ENCODE measurements around the gene MMP12.
"Not testable (repeated sequence)": the region's sequence is repeated elsewhere in the genome, so short reads cannot be mapped to it uniquely, and the experiment has no call there.

MMP12 gene

DNA sequence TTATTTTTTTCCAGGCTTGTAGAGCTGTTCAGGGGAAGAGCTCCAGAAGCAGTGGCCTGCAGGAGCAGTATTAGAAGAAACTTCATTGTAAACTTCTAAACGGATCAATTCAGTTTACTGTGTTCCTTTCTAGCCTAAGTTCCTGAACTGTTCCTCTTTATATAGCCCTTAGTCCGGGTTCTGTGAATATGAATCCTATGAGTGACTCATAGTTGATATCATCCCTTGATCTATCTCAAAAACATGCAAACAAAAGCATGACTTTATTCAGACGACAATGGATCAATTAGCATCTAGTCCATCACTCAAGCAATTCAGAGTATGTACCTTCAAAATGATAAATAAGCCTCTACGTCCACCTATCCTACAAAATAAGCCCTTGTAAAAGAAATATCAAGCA, at the start of gene MMP12:
MMP12 (minus strand) TSS at position 131 of the 400 bp plus-strand sequence; CDS start at position 86, 45 bp downstream.
- DNase-seq, result no peak

- no peak for DNase-seq
These were observed 46.9 kb upstream of the MMP12 start for GRCh38 chr11:102921587-102922220.

DNA sequence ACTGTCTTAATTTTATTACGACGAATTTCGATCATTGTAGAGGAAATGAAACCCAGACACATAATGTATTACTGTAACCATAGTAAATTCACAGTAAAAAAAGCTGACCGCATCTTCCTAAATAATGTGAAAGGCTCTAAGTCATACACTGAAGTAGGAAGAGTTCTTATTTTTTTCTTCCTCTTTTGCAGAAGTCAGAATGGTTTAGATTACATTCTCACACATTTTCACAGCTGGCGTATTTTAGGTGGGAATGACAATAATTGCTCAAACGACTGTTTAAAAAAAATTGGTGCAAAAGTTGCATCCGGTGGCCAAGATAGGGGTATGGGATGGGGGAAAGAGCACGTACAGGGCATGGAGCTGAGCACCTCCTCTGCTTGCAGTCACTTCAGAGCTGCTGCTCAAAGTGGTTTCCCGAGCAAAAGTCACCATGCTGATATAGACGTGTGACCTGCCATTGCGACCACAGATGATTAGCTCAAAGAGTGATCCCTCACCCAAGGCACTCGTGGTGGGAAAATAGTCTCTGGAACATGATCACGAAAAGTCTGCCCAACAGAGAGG, 45.4 kb upstream of the MMP12 start:
- DNase-seq, result no peak

DNA sequence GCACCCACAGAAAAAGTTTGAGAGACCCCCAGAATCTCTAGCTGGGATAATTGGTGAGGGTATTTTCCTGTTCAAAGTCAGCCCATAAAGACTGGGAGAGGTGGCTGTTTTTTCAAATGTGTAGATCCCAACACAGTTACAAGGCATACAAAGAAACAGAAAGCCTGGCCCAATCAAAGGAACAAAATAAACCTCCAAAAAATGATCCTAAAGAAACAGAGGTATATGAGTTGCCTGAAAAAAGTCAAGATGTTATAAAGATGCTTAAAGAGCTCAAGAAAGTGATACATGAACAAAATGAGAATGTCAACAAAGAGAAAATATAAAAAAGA, 40.2 kb upstream of the MMP12 start:
- no peak for DNase-seq

DNA sequence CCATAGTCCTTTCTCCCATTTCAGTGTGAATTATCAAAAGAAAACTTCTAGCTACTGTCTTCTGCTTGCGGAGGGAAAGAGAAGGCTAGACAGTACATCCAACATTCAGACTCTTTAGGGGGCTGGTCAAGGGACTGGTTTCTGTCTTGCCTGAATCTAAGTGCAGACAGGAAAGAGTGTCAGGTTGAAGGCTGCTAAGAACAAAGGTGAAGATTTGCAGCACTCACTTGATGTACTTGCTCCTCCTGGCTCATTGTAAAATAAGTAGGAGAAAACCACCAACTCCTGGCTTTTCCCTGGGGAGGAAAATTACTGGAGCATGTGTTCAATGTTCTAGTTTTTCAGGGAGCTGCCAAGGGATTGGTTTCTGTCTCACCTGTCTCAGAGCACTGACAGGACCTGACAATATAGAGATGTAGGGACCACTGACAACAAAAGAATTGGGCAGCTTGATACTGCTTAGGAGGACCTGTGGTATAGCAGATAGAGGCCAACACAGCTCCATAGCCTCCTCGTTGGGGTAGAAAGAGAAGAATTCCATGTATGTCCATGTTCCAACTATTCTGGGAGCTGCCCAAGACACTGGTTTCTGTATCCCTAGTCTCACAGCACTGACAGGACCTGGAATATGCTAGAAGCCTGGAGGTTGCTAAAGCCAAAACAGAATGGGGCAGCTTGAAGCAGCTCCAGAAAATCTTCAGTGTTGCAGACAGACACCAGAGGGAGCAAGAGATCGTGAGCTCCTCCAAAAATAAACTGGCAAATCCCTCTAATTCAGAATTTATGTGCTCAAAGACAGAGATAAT, 39.7 kb upstream of the MMP12 start:
- DNase-seq, result peak in 11 of 56 donors; percentile 2 to 26 (median 14)

- DNase-seq, result no peak
These were observed 37.7 kb upstream of the MMP12 start for GRCh38 chr11:102912482-102912830.

DNA sequence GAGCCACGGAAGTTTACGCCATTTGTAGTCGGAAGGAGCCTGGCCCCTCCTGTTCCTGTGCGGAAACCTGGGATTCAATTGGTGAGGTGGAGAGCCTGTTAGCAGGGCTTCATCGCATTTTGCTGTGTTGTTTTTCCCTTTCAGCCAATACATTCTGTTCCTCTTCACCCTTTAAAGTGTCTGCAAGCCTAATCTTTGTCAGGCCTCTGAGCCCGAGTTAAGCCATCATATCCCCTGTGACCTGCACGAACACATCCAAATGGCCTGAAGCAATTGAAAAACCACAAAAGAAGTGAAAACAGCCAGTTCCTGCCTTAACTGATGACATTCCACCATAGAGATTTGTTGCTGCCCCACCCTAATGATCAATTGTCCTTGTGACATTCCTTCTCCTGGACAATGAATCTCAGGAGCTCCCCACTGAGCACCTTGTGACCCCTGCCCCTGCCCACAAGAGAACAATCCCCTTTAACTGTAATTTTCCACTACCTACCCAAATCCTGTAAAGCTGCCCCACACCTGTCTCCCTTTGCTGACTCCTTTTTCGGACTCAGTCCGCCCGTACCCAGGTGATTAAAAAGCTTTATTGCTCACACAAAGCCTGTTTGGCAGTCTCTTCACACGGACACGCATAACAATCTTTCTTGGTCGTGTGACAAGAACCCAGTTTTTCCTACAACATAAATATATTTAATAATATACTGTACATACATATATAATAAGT, 37.1 kb upstream of the MMP12 start:
- no peak for DNase-seq

GRCh38 chr11:102905848-102906247, 31.1 kb upstream of the MMP12 start:
- not testable (repeated sequence) for DNase-seq

DNA sequence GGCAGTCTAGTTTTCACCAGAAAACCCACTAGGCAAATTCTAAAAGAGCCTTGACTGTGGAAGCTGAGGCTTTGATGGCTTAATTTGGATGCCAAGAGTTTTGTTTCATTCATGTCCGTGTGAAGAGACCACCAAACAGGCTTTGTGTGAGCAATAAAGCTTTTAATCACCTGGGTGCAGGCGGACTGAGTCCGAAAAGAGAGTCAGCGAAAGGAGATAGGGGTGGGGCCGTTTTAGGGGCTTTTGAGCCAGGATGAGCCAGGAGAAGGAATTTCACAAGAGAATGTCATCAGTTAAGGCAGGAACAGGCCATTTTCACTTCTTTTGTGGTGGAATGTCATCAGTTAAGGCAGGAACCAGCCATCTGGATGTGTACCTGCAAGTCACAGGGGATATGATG, 29.1 kb upstream of the MMP12 start:
- DNase-seq, result not testable (repeated sequence)

DNA sequence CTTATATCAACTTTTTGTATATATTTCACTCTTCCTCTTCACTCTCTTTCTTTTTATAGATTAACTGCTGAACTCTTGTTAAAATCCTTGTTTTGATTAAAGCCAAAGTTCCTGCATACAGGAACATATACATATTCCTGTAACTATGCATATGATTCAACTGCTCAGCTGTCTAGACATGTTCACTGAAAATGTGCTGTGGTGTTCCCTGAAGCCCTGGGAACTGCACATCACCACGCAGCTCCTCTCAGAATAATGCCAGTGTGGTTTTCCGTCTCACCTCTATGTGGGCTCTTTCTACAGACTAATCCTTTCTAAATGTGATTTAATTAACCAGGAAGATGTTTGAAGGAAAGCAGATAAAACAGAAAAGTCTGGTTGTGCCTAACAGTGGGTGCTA, 25.6 kb upstream of the MMP12 start:
- no peak for DNase-seq

DNA sequence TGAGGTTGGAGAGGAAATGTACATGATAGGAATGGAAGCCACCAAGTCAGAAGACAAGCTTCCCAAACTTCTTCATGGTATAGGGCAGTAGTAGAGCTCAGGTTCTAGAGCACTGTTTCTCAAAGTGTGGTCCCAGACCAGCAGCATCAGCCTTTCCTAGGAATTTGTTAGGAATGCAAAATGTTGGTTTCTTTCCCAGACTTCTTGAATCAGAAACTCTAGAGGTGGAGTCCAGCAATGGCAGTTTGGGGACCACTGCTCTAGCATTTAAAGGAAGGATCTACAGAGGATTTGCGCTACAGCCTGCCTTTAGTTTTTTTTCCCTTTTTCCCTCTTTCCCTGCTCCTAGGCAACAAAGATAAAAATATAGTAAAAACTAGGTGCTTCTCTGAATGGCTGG, 17.0 kb upstream of the MMP12 start:
- DNase-seq, result no peak

DNA sequence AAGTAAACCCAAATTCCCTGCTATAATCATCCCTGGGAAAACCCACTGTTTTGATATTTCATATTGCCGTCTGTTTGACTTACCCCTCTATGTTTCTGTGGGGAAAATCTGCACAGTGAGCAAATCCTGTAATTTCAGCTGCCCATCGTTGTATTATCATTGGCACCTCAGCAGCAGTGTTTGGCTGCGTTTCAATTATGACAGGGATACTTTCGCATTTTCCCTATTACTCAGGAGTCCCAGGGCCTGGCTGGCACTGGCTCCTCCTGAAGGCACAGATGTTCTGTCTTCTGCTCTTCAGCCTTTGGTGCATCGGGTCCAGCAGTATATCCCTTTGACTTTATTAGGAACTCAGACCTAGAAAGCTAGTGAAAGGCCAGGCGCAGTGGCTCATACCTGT, 12.2 kb upstream of the MMP12 start:
- DNase-seq, result no peak

DNA sequence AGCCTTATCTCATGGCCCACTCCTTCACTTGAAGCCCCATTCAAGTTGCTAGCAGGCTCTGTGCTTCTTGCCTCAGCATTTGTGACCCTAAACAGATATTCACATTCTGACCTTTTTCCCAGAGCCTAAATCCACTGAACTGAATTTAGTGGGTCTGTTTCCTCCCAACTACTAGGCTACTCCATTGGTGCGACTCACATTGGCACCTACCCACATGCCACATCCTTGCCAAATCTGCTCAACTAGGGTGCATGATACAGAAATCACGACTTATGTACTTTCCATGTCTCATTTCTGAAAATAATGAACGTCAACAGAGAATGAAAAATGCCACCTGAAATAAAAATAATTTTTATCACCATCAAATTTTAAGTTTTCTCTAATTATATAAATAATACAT, 8.4 kb upstream of the MMP12 start:
- no peak for DNase-seq

- DNase-seq, result no peak
These were observed 7.7 kb upstream of the MMP12 start for GRCh38 chr11:102882389-102883024.

DNA sequence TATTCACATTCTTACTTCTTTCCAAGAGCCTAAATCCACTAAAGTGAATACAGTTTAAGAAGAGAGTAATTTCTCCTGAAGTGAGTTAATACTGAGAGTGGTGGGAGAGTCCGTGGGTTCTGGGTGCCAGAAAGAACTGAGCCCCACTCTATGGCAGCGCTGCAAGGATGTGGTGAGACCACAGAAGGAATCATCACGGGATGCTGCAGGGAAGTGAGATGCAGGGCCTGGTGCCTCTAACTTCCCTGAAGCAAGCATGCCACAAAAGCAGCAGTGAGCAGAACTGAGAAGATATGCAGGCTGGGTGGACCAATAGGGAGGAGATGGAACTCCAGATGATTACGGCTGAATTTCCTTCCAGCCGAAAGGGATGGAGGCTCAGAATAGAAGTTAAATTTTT, 5.0 kb upstream of the MMP12 start:
- DNase-seq, result peak in 3 of 56 donors; percentile 2 to 8 (median 4)

- no peak for DNase-seq
These were observed 3.8 kb upstream of the MMP12 start for GRCh38 chr11:102878595-102878994.

DNA sequence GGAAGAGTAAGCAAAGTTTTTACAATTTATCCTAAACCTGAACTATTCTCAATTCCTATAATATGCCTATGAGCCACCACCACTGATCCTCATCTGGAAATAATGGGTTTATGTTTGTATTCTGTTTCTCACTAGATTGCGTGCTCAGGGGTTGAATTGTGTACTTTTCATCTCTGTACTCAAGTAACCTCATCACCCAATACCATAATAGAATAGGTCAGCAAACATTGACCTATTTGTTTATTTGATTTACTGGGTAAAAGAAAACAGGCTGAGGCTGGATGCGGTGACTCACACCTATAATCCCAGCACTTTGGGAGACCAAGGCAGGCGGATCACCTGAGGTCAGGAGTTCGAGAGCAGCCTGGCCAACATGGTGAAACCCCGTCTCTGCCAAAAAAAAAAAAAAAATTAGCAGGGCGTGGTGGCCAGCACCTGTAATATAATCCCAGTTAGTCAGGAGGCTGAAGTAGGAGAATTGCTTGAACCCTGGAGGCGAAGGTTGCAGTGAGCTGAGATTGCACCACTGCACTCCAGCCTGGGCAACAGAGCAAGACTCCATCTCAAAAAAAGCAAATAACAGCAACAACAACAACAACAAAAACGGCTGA, 5.3 kb downstream of the MMP12 start:
- DNase-seq, result not testable (repeated sequence)

GRCh38 chr11:102868339-102868738, 6.4 kb downstream of the MMP12 start:
- DNase-seq, result no peak

GRCh38 chr11:102864724-102865123, 10.1 kb downstream of the MMP12 start:
- no peak for DNase-seq

DNA sequence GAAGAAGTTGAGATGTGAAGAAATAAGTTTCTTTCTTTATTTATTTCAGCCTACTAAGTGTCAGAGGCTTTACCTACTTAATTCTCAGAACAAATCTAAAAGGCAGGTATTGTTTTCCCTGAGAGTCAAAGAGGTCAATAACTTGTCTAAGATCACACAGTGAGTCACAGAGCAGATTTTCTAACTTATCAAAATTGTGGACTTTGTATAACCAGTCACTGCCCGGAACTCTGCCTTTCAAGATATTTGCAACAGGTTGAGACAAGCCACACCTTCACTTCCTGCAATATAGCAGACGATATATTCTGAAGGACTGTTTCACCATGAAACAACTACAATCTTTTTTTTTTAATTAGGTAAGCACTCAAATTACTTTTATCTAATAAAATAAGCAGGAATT, 20.8 kb downstream of the MMP12 start:
- DNase-seq, result no peak

DNA sequence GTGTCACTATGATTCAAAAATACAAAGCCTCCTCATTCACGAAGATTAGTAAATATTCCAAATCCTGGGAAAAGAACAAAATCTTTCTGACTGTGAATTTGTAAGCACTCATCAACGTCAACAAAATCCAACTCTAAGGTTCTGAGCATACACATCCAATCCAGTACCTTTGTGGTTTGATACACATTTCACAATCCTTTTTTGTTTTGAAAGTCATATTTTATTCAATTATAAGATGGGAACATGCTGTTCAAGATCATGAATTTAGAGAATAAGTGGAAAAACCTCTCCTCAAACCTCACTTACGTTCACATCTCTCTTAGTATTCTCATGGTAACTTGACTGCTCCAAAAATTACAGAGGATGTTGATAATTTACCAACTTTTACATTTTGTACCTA, 21.7 kb downstream of the MMP12 start:
- no peak for DNase-seq

Data from nucleus accumbens (tissue), 56 donors.